ENCODE data around the gene ALCAM.

ALCAM gene

GRCh38 chr3:105429034-105429762, 62.5 kb downstream of the ALCAM start:
- DNase-seq (ENCODE audit: low read depth in 2 of 2), result no peak

- DNase-seq (ENCODE audit: low read depth in 2 of 2), result no peak
These were observed 63.7 kb downstream of the ALCAM start for GRCh38 chr3:105430455-105430854.

- DNase-seq (ENCODE audit: low read depth in 2 of 2), result no peak
These were observed 64.5 kb downstream of the ALCAM start for GRCh38 chr3:105431200-105431599.

- no peak for DNase-seq (ENCODE audit: low read depth in 2 of 2)
These were observed 68.6 kb downstream of the ALCAM start for GRCh38 chr3:105435277-105435676.

- DNase-seq (ENCODE audit: low read depth in 2 of 2), result no peak
These were observed 70.0 kb downstream of the ALCAM start for GRCh38 chr3:105436687-105437086.

- no peak for DNase-seq (ENCODE audit: low read depth in 2 of 2)
These were observed 73.4 kb downstream of the ALCAM start for GRCh38 chr3:105440113-105440512.

- no peak for DNase-seq (ENCODE audit: low read depth in 2 of 2)
These were observed 78.0 kb downstream of the ALCAM start for GRCh38 chr3:105444725-105445124.

- DNase-seq (ENCODE audit: low read depth in 2 of 2), result no peak
These were observed 81.8 kb downstream of the ALCAM start for GRCh38 chr3:105448338-105448982.

GRCh38 chr3:105449414-105449813, 82.7 kb downstream of the ALCAM start:
- DNase-seq (ENCODE audit: low read depth in 2 of 2), result no peak

- no peak for DNase-seq (ENCODE audit: low read depth in 2 of 2)
These were observed 89.3 kb downstream of the ALCAM start for GRCh38 chr3:105456017-105456416.

- no peak for DNase-seq (ENCODE audit: low read depth in 2 of 2)
These were observed 92.0 kb downstream of the ALCAM start for GRCh38 chr3:105458518-105459215.

GRCh38 chr3:105459566-105460290, 93.0 kb downstream of the ALCAM start:
- no peak for DNase-seq (ENCODE audit: low read depth in 2 of 2)

- DNase-seq (ENCODE audit: low read depth in 2 of 2), result no peak
These were observed 96.9 kb downstream of the ALCAM start for GRCh38 chr3:105463620-105464019.

- no peak for DNase-seq (ENCODE audit: low read depth in 2 of 2)
These were observed 98.6 kb downstream of the ALCAM start for GRCh38 chr3:105465251-105465853.

- no peak for DNase-seq (ENCODE audit: low read depth in 2 of 2)
These were observed 99.4 kb downstream of the ALCAM start for GRCh38 chr3:105466072-105466471.

GRCh38 chr3:105466495-105467404, 100.0 kb downstream of the ALCAM start:
- no peak for DNase-seq (ENCODE audit: low read depth in 2 of 2)

GRCh38 chr3:105470851-105471250, 104.1 kb downstream of the ALCAM start:
- DNase-seq (ENCODE audit: low read depth in 2 of 2), result no peak

GRCh38 chr3:105473521-105474223, 107.0 kb downstream of the ALCAM start:
- no peak for DNase-seq (ENCODE audit: low read depth in 2 of 2)

- no peak for DNase-seq (ENCODE audit: low read depth in 2 of 2)
These were observed 114.1 kb downstream of the ALCAM start for GRCh38 chr3:105480768-105481167.

GRCh38 chr3:105483476-105483875, 116.8 kb downstream of the ALCAM start:
- DNase-seq (ENCODE audit: low read depth in 2 of 2), result no peak
